Trophoblast cell (in vitro differentiated cells and primary cell): Measurements from ENCODE around the gene KRTAP5-4.
"Not testable (repeated sequence)": the region's sequence is repeated elsewhere in the genome, so short reads cannot be mapped to it uniquely, and the experiment has no call there.

Experiments used
- DNase-seq, 2 donors: peaks; one replicate each; pipeline ENCODE4 v3.0.0-alpha.2; 2016
- H2AFZ ChIP-seq: 2 replicates; pipeline ENCODE4 v1.6.1; 2013; ENCODE audit warnings: low read length, moderate library complexity, mild to moderate bottlenecking; ENCODE audit not compliant: insufficient read depth, poor library complexity
- H2AK5ac ChIP-seq: 2 replicates; pipeline ENCODE4 v1.6.1; 2013; ENCODE audit warnings: mild to moderate bottlenecking, low read length
- H2BK120ac ChIP-seq: 2 replicates; pipeline ENCODE4 v1.6.1; 2013; ENCODE audit warnings: low read length, mild to moderate bottlenecking, moderate library complexity; ENCODE audit not compliant: insufficient read depth, poor library complexity
- H2BK12ac ChIP-seq: 2 replicates; pipeline ENCODE4 v1.6.1; 2013; ENCODE audit warnings: mild to moderate bottlenecking, low read length, moderate library complexity
- H2BK5ac ChIP-seq: 2 replicates; pipeline ENCODE4 v1.6.1; 2013; ENCODE audit warnings: low read length, low read depth, moderate library complexity, mild to moderate bottlenecking; ENCODE audit not compliant: poor library complexity
- H3K14ac ChIP-seq: 2 replicates; pipeline ENCODE4 v1.6.1; 2013; ENCODE audit warnings: mild to moderate bottlenecking, low read length
- H3K18ac ChIP-seq: 2 replicates; pipeline ENCODE4 v1.6.1; 2013; ENCODE audit warnings: mild to moderate bottlenecking, low read length
- H3K23ac ChIP-seq: 2 replicates; pipeline ENCODE4 v1.6.1; 2013; ENCODE audit warnings: low read length
- H3K27ac ChIP-seq: 2 replicates; pipeline ENCODE4 v1.5.1; 2013; ENCODE audit warnings: low read depth, mild to moderate bottlenecking, inconsistent platforms, low read length, moderate library complexity
- H3K27me3 ChIP-seq: 2 replicates; pipeline ENCODE4 v1.6.1; 2013; ENCODE audit warnings: inconsistent platforms, mild to moderate bottlenecking, low read length, moderate library complexity; ENCODE audit not compliant: insufficient read depth
- H3K36me3 ChIP-seq, 2 experiments: 1 replicate in 1 of 2; 2 replicates in 1 of 2; pipeline ENCODE4 v1.6.1; 2013; ENCODE audit warnings: low read length in 2 of 2, mild to moderate bottlenecking in 2 of 2, moderate library complexity in 1 of 2; ENCODE audit not compliant: insufficient read depth in 2 of 2, control insufficient read depth in 1 of 2
- H3K4ac ChIP-seq: 2 replicates; pipeline ENCODE4 v1.6.1; 2013; ENCODE audit warnings: low read depth, mild to moderate bottlenecking, low read length, moderate library complexity
- H3K4me1 ChIP-seq, 2 experiments: 1 replicate in 1 of 2; 2 replicates in 1 of 2; pipeline ENCODE4 v1.6.1; 2013; ENCODE audit warnings: low read length in 2 of 2, mild to moderate bottlenecking in 2 of 2, moderate library complexity in 1 of 2; ENCODE audit not compliant: insufficient read depth in 2 of 2, control insufficient read depth in 1 of 2
- H3K4me2 ChIP-seq: 2 replicates; pipeline ENCODE4 v1.6.1; 2013; ENCODE audit warnings: inconsistent platforms, mild to moderate bottlenecking, low read length, moderate library complexity
- H3K4me3 ChIP-seq: 2 replicates; pipeline ENCODE4 v1.5.1; 2013; ENCODE audit warnings: mild to moderate bottlenecking, low read depth, low read length, inconsistent platforms
- H3K79me1 ChIP-seq: one replicate; pipeline ENCODE4 v1.6.1; 2013; ENCODE audit warnings: low read length
- H3K79me2 ChIP-seq: 2 replicates; pipeline ENCODE4 v1.6.1; 2013; ENCODE audit warnings: low read length, mild to moderate bottlenecking; ENCODE audit not compliant: control insufficient read depth, insufficient read depth, poor library complexity
- H3K9ac ChIP-seq: 2 replicates; pipeline ENCODE4 v1.6.1; 2013; ENCODE audit warnings: mild to moderate bottlenecking, low read length
- H3K9me3 ChIP-seq: 2 replicates; pipeline ENCODE4 v1.6.1; 2013; ENCODE audit warnings: low read depth, mild to moderate bottlenecking, control low read depth, inconsistent platforms, low read length; ENCODE audit not compliant: insufficient read depth
- H4K12ac ChIP-seq: 2 replicates; pipeline ENCODE4 v1.6.1; 2013; ENCODE audit warnings: low read depth, mild to moderate bottlenecking, low read length, moderate library complexity
- H4K8ac ChIP-seq: 2 replicates; pipeline ENCODE4 v1.6.1; 2013; ENCODE audit warnings: low read depth, mild to moderate bottlenecking, low read length, moderate library complexity
- H4K91ac ChIP-seq: one replicate; pipeline ENCODE4 v1.6.1; 2013; ENCODE audit warnings: low read depth, mild to moderate bottlenecking, low read length, moderate library complexity
- WGBS: extraction: QIAGEN DNeasy Blood & Tissue Kit; methylation state at CpG from one replicate; pipeline ENCODE4 v1.1.7; 2013; ENCODE audit warnings: missing lambda C conversion rate; ENCODE audit not compliant: insufficient read length, insufficient coverage; ENCODE audit errors: extremely low coverage; 5-methylcytosine and 5-hydroxymethylcytosine counted together

The KRTAP5-4 gene

DNA sequence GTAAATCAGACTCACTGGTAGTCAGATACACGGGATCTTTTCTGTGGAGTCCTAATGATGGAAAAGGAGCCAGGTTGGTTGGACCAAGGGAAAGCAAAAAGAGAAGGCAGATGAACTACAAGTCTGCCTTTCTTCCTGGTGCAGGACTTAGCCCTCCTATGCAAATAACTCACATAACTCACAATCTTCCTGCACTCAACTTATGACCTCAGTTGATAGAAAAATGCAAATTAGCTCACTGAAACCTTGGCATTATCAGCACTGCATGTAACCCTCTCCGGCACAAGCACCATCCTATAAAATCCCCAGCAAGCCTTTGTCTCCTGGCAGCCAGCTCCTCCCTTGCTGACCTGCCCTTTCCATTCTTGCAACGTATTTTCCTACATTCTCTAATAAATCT lies 20.3 kb downstream of the KRTAP5-4 start:
- not testable (repeated sequence) for H3K4me1 ChIP-seq, H3K14ac ChIP-seq, H4K12ac ChIP-seq, H4K8ac ChIP-seq, H3K36me3 ChIP-seq, H2AFZ ChIP-seq, H3K27me3 ChIP-seq, H3K23ac ChIP-seq, H2AK5ac ChIP-seq, H3K4me2 ChIP-seq, H3K18ac ChIP-seq, H3K79me2 ChIP-seq, H3K79me1 ChIP-seq, H3K4me3 ChIP-seq, H2BK12ac ChIP-seq, H2BK120ac ChIP-seq, H3K27ac ChIP-seq, H2BK5ac ChIP-seq, H3K4ac ChIP-seq, H4K91ac ChIP-seq, H3K9ac ChIP-seq, H3K9me3 ChIP-seq
- no CpG with 5 or more reads among the region's 3 CpGs for WGBS
- peak in 1 of 2 donors; percentile 22 for DNase-seq

DNA sequence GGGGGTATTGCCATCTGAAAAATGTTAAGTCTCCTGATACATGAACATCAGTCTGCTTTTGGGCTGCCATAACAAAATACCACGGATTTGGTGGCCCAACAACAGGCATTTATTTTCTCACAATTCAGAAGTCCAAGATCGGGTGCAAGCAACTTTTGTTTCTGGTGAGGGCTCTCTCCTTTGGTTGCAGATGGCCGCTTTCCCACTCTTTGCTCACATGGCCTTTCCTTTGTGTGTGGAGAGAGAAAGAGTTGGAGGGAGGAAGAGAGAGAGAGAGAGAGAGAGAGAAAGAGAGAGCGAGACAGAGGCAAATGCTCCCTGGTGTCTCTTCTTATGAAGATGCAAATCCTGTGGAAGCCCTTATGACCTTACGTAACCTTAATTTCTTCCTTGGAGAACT lies 21.3 kb downstream of the KRTAP5-4 start:
- Histone ChIP-seq H2BK5ac (no peak overlapping the region), H4K12ac (no peak overlapping the region), H4K8ac (no peak overlapping the region), H3K14ac (no peak overlapping the region), H3K4me3 (no peak overlapping the region), H2AK5ac (no peak overlapping the region), H2AFZ (no peak overlapping the region), H3K79me2 (no peaks in the 10 kb centered on the region), H3K23ac (no peak overlapping the region), H3K4me1 (no peaks in the 10 kb centered on the region), H3K79me1 (no peaks in the 10 kb centered on the region), H3K18ac (no peak overlapping the region), H3K9ac (no peak overlapping the region), H3K9me3 (peaks cover 2% of the 10 kb centered on the region), H3K36me3 (no peaks in the 10 kb centered on the region), H3K4me2 (no peak overlapping the region), H2BK12ac (no peak overlapping the region), H2BK120ac (no peak overlapping the region), H3K27ac (no peak overlapping the region), H3K27me3 (no peaks in the 10 kb centered on the region), H4K91ac (no peak overlapping the region), H3K4ac (no peak overlapping the region)
- DNase-seq: no peak
- no CpG with 5 or more reads among the region's 5 CpGs for WGBS

DNA sequence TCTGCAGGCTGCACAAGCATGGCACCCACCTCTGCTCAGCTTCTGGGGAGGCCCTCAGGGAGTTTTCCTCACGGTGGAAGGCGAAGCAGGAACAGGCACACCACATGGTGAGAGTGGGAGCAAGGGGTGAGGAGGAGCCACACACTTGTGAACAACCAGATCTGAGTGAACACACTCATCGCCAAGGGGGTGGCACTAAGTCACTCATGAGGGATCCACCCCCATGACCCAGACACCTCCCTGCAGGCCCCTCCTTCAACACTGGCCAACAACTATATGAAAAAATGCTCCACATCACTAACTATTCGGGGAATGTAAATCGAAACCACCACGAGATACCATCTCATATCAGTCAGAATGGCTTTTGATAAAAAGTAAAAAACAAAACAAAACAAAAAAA lies 23.1 kb downstream of the KRTAP5-4 start:
- no peak overlapping the region for H3K4ac ChIP-seq
- no peak overlapping the region for H3K4me2 ChIP-seq
- WGBS: no CpG with 5 or more reads among the region's 6 CpGs

GRCh38 chr11:1598406-1598805 lies 23.5 kb downstream of the KRTAP5-4 start:
- H2AFZ ChIP-seq, H3K27ac ChIP-seq, H2AK5ac ChIP-seq, H4K91ac ChIP-seq, H3K18ac ChIP-seq, H3K36me3 ChIP-seq, H3K79me2 ChIP-seq, H4K8ac ChIP-seq, H3K4me1 ChIP-seq, H2BK120ac ChIP-seq, H3K9me3 ChIP-seq, H3K4me3 ChIP-seq, H2BK12ac ChIP-seq, H3K4ac ChIP-seq, H3K27me3 ChIP-seq, DNase-seq, H3K14ac ChIP-seq, H3K79me1 ChIP-seq, H2BK5ac ChIP-seq, H3K4me2 ChIP-seq, H3K9ac ChIP-seq, H3K23ac ChIP-seq, H4K12ac ChIP-seq: not testable (repeated sequence)
- no CpG with 5 or more reads among the region's 3 CpGs for WGBS

More for the DNA sequence above, 23.1 kb downstream of the KRTAP5-4 start:
- Histone ChIP-seq H3K4me1 (no peaks in the 10 kb centered on the region), H3K9me3 (peaks cover 2% of the 10 kb centered on the region), H3K79me2 (no peaks in the 10 kb centered on the region), H2AK5ac (no peak overlapping the region), H3K36me3 (no peaks in the 10 kb centered on the region), H2BK12ac (no peak overlapping the region), H3K23ac (no peak overlapping the region), H3K14ac (no peak overlapping the region), H3K79me1 (no peaks in the 10 kb centered on the region), H4K8ac (no peak overlapping the region), H3K27ac (no peak overlapping the region), H4K91ac (no peak overlapping the region), H4K12ac (no peak overlapping the region), H3K18ac (no peak overlapping the region), H2BK5ac (no peak overlapping the region), H3K9ac (no peak overlapping the region), H3K4me3 (no peak overlapping the region), H3K27me3 (no peaks in the 10 kb centered on the region), H2BK120ac (no peak overlapping the region), H2AFZ (no peak overlapping the region)
- DNase-seq: no peak
